MCF 10A (cell line): ENCODE results near the gene DCLK1. TPM values are rescaled to one million over a fixed set of nuclear protein-coding genes. Genes with fewer than 3 reads are reported as not detected.
A peak's percentile ranks its signal among the peaks of the same experiment; 100 is the strongest.

Source experiments
- BruUV-seq: library from RNA; stranded (reverse); fragments of 400-500 nt; replicated peaks from 2 replicates; lab custom pipeline; 2021; lab: Mats Ljungman, UMichigan
- CTCF ChIA-PET: fragments of 300-600 bp; sonication (Branson Sonifier 250); formaldehyde crosslinking; extraction: SDS; loops from one replicate; lab custom pipeline; 2021; ENCODE audit warnings: antibody characterized with exemption, inconsistent platforms; lab: Yijun Ruan, JAX
- POLR2A ChIA-PET: fragments of 300-600, 350-650 bp; sonication (Branson Sonifier 250); formaldehyde crosslinking; extraction: SDS; loops from one replicate; lab custom pipeline; 2020; ENCODE audit warnings: antibody characterized with exemption, inconsistent platforms; lab: Yijun Ruan, JAX
- DNase-seq: peaks from one replicate; pipeline ENCODE4 v3.0.0-alpha.2; 2018; ENCODE audit not compliant: unreplicated experiment
- H3K27ac Mint-ChIP-seq: one replicate; pipeline ENCODE4 v1.8.0; 2022; ENCODE audit warnings: mild to moderate bottlenecking, low read depth, mixed read lengths; ENCODE audit not compliant: unreplicated experiment
- H3K27me3 Mint-ChIP-seq: one replicate; pipeline ENCODE4 v1.8.0; 2022; ENCODE audit warnings: mixed read lengths; ENCODE audit not compliant: insufficient read depth, unreplicated experiment
- H3K36me3 Mint-ChIP-seq: one replicate; pipeline ENCODE4 v1.8.0; 2022; ENCODE audit warnings: mild to moderate bottlenecking, moderate library complexity, mixed read lengths; ENCODE audit not compliant: insufficient read depth, unreplicated experiment
- H3K4me1 Mint-ChIP-seq: one replicate; pipeline ENCODE4 v1.8.0; 2022; ENCODE audit warnings: mixed read lengths; ENCODE audit not compliant: insufficient read depth, unreplicated experiment
- H3K4me3 Mint-ChIP-seq: one replicate; pipeline ENCODE4 v1.8.0; 2022; ENCODE audit warnings: mild to moderate bottlenecking, moderate library complexity, mixed read lengths; ENCODE audit not compliant: unreplicated experiment
- H3K9me3 Mint-ChIP-seq: one replicate; pipeline ENCODE4 v1.8.0; 2022; ENCODE audit warnings: mixed read lengths; ENCODE audit not compliant: unreplicated experiment
- intact Hi-C: fragments of 100-400 bp; cut with micrococcal nuclease; formaldehyde crosslinking; loops from 2 replicates; pipeline ENCODE4 v1.14.1; 2022
- total RNA-seq: library from RNA; stranded (reverse); gene quantifications from 2 replicates; pipeline ENCODE4 v1.2.3, GENCODE V29; 2022
- TF ChIP-seq, protein P1 (sequence below): fragments of 200-600 bp; IDR thresholded peaks from one replicate; pipeline ENCODE4 v1.8.0; 2022; ENCODE audit warnings: antibody characterized with exemption, mild to moderate bottlenecking; ENCODE audit not compliant: unreplicated experiment

DCLK1 gene
- total RNA-seq, 1 experiment from 2014 or later = 0.44 TPM

GRCh38 chr13:35956074-35956473, 175.1 kb downstream of the DCLK1 start:
- intact Hi-C loops = loop anchor here (10.0 kb wide), 1 partner anchor 101 kb away; no protein-coding TSS in a partner anchor
- POLR2A ChIA-PET = interaction anchor here (0.6 kb wide), 1 partner anchor 897 kb away, joined by 3 read pairs; no protein-coding TSS in a partner anchor

GRCh38 chr13:35954207-35954560, 177.0 kb downstream of the DCLK1 start:
- ChIA-PET POLR2A (interaction anchor here (1.1 kb wide), 1 partner anchor 136 kb away, joined by 3 read pairs; no protein-coding TSS in a partner anchor), CTCF (interaction anchor here (0.6 to 2.2 kb wide), 5 partner anchors 25 to 936 kb away, joined by 3 to 9 read pairs (median 3); no protein-coding TSS in a partner anchor)
- Mint-ChIP-seq H3K4me3 (no peak overlapping the region), H3K27me3 (peaks cover 12% of the 10 kb centered on the region), H3K4me1 (no peaks in the 10 kb centered on the region), H3K27ac (no peak overlapping the region), H3K36me3 (no peaks in the 10 kb centered on the region), H3K9me3 (no peaks in the 10 kb centered on the region)
- no peak for DNase-seq
- BruUV-seq = no TSS peak
- intact Hi-C loops = loop anchor here (5.0 to 10.0 kb wide), 2 partner anchors 99 to 232 kb away; no protein-coding TSS in a partner anchor
- TF ChIP-seq, protein P1, sequence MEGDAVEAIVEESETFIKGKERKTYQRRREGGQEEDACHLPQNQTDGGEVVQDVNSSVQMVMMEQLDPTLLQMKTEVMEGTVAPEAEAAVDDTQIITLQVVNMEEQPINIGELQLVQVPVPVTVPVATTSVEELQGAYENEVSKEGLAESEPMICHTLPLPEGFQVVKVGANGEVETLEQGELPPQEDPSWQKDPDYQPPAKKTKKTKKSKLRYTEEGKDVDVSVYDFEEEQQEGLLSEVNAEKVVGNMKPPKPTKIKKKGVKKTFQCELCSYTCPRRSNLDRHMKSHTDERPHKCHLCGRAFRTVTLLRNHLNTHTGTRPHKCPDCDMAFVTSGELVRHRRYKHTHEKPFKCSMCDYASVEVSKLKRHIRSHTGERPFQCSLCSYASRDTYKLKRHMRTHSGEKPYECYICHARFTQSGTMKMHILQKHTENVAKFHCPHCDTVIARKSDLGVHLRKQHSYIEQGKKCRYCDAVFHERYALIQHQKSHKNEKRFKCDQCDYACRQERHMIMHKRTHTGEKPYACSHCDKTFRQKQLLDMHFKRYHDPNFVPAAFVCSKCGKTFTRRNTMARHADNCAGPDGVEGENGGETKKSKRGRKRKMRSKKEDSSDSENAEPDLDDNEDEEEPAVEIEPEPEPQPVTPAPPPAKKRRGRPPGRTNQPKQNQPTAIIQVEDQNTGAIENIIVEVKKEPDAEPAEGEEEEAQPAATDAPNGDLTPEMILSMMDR = no peak

More at GRCh38 chr13:35956074-35956473, 175.1 kb downstream of the DCLK1 start:
- H3K9me3 Mint-ChIP-seq = no peaks in the 10 kb centered on the region
- DNase-seq = no peak
- no peaks in the 10 kb centered on the region for H3K36me3 Mint-ChIP-seq
- BruUV-seq = no TSS peak
- TF ChIP-seq, protein P1 = no peak
- peaks cover 2% of the 10 kb centered on the region for H3K27me3 Mint-ChIP-seq
- no peak overlapping the region for H3K27ac Mint-ChIP-seq
- no peaks in the 10 kb centered on the region for H3K4me1 Mint-ChIP-seq
- CTCF ChIA-PET = no interaction called here
- H3K4me3 Mint-ChIP-seq = no peak overlapping the region

DNA sequence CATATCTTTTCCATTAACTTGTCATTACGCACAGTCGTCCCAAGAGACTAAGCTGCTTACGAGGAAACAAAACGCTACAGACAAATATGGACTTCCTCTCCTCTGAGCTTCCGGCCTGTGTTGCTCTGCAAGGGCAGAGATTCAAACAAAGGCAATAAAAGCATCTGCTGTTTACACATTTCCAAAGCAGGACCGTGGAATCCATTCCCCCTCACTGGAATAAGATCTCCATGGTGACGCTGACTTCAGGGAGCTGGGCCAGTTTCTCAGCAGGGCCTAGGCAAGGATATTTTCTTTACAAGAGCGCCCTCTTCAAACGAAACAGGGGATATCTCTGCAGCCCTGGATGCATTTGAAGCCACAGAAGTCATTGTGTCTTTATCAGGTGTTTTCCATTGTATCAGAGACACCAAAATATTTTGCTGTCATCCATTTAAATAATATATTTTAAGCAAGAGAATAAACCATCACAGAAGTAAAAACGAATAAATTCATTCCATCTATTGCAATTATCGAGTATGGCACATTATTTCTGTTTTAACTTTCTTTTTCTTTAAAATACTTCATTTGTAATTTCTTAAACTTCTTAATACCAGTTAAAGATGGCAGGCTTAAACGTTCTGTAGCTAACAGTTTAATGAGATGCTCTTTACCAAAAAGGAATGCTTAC, 177.5 kb downstream of the DCLK1 start:
- H3K27me3 Mint-ChIP-seq = peaks cover 17% of the 10 kb centered on the region
- no peaks in the 10 kb centered on the region for H3K36me3 Mint-ChIP-seq
- CTCF ChIA-PET = interaction anchor here (0.6 to 2.2 kb wide), 9 partner anchors 26 to 937 kb away, joined by 3 to 9 read pairs (median 3); no protein-coding TSS in a partner anchor
- H3K27ac Mint-ChIP-seq = no peak overlapping the region
- intact Hi-C loops = loop anchor here (1.0 to 10.0 kb wide), 4 partner anchors 99 to 323 kb away; no protein-coding TSS in a partner anchor
- TF ChIP-seq, protein P1 = peak; percentile 47
- H3K9me3 Mint-ChIP-seq = no peaks in the 10 kb centered on the region
- no peak overlapping the region for H3K4me3 Mint-ChIP-seq
- no peaks in the 10 kb centered on the region for H3K4me1 Mint-ChIP-seq
- POLR2A ChIA-PET = interaction anchor here (0.7 to 1.1 kb wide), 2 partner anchors 22 to 135 kb away, joined by 3 read pairs; no protein-coding TSS in a partner anchor
- BruUV-seq = no TSS peak
- peak; percentile 64 for DNase-seq

DNA sequence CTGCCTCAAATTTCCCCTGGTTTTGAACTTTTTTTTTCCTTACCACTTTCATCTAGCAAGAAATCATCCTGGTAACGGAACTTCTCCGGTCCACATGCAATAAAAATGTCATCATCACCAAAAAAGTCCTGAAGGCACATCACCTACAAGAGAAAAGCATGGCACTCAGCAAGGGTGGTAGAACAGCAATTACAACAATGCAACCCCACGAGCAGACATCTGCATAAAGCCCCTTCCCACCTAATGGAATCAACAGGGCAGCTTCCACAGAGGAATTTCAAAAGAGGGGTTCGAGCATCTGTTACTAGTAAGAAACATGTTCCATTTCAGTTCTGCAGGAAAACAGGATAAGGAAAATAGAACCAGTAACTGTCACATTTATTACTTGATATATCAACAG, 183.9 kb downstream of the DCLK1 start:
- H3K27me3 Mint-ChIP-seq = peaks cover 24% of the 10 kb centered on the region
- H3K9me3 Mint-ChIP-seq = no peaks in the 10 kb centered on the region
- BruUV-seq = no TSS peak
- no peak overlapping the region for H3K27ac Mint-ChIP-seq
- no peak overlapping the region for H3K4me3 Mint-ChIP-seq
- POLR2A ChIA-PET = interaction anchor here (0.7 kb wide), 2 partner anchors 93 to 995 kb away, joined by 3 to 5 read pairs; no protein-coding TSS in a partner anchor
- TF ChIP-seq, protein P1 = no peak
- no peaks in the 10 kb centered on the region for H3K4me1 Mint-ChIP-seq
- intact Hi-C loops = no loop called here
- DNase-seq = no peak
- CTCF ChIA-PET = interaction anchor here (0.6 to 0.9 kb wide), 3 partner anchors 9 to 1875 kb away, joined by 3 to 8 read pairs (median 4); no protein-coding TSS in a partner anchor
- no peaks in the 10 kb centered on the region for H3K36me3 Mint-ChIP-seq
